Astrocyte (in vitro differentiated cells and primary cell): ENCODE measurements around the gene PPP6R2. TPM values are rescaled to one million over a fixed set of nuclear protein-coding genes. Genes with fewer than 3 reads are reported as not detected.
"Not testable (repeated sequence)": the region's sequence is repeated elsewhere in the genome, so short reads cannot be mapped to it uniquely, and the experiment has no call there.

Experiments used
- DNase-seq: peaks from one replicate; pipeline ENCODE4 v3.0.0-alpha.2; 2010; ENCODE audit warnings: low read depth
- FAIRE-seq: peaks from 2 replicates; lab custom pipeline; 2011; peaks lifted over from hg19 to GRCh38; lab: Jason Lieb, UNC
- H2AFZ ChIP-seq: 2 replicates; pipeline ENCODE4 v1.6.0; 2012; ENCODE audit warnings: low read depth, low read length, inconsistent platforms
- H3K27ac ChIP-seq: 2 replicates; pipeline ENCODE4 v1.5.1; 2011; ENCODE audit warnings: low read depth, low read length, inconsistent platforms
- H3K27me3 ChIP-seq: 2 replicates; pipeline ENCODE4 v1.6.0; 2011; ENCODE audit warnings: low read length, inconsistent platforms; ENCODE audit not compliant: insufficient read depth
- H3K36me3 ChIP-seq: 2 replicates; pipeline ENCODE4 v1.5.1; 2011; ENCODE audit warnings: low read length, inconsistent platforms; ENCODE audit not compliant: insufficient read depth
- H3K4me1 ChIP-seq: 2 replicates; pipeline ENCODE4 v1.5.1; 2011; ENCODE audit warnings: low read length, inconsistent platforms; ENCODE audit not compliant: insufficient read depth
- H3K4me2 ChIP-seq: 2 replicates; pipeline ENCODE4 v1.6.0; 2012; ENCODE audit warnings: low read length, inconsistent platforms
- H3K4me3 ChIP-seq: 2 replicates; pipeline ENCODE4 v1.5.1; 2011; ENCODE audit warnings: low read depth, mild to moderate bottlenecking, low read length, inconsistent platforms; ENCODE audit not compliant: insufficient read depth
- H3K79me2 ChIP-seq: 2 replicates; pipeline ENCODE4 v1.6.0; 2012; ENCODE audit warnings: mild to moderate bottlenecking, low read length, inconsistent platforms; ENCODE audit not compliant: insufficient read depth
- H3K9ac ChIP-seq: 2 replicates; pipeline ENCODE4 v1.6.0; 2012; ENCODE audit warnings: mild to moderate bottlenecking, low read length, inconsistent platforms
- H3K9me3 ChIP-seq: 2 replicates; pipeline ENCODE4 v1.5.1; 2012; ENCODE audit warnings: low read depth, mild to moderate bottlenecking, low read length, inconsistent platforms; ENCODE audit not compliant: insufficient read depth
- H4K20me1 ChIP-seq: 2 replicates; pipeline ENCODE4 v1.6.0; 2012; ENCODE audit warnings: low read length, inconsistent platforms; ENCODE audit not compliant: insufficient read depth
- H3K27ac Mint-ChIP-seq: one replicate; pipeline ENCODE4 v1.8.0; 2021; ENCODE audit warnings: mild to moderate bottlenecking, mixed read lengths; ENCODE audit not compliant: unreplicated experiment
- H3K27me3 Mint-ChIP-seq: one replicate; pipeline ENCODE4 v1.8.0; 2021; ENCODE audit warnings: low read depth, mixed read lengths; ENCODE audit not compliant: unreplicated experiment
- H3K36me3 Mint-ChIP-seq: one replicate; pipeline ENCODE4 v1.8.0; 2021; ENCODE audit warnings: low read depth, mixed read lengths; ENCODE audit not compliant: unreplicated experiment
- H3K4me1 Mint-ChIP-seq: one replicate; pipeline ENCODE4 v1.8.0; 2021; ENCODE audit warnings: low read depth, mixed read lengths; ENCODE audit not compliant: unreplicated experiment
- H3K4me3 Mint-ChIP-seq: one replicate; pipeline ENCODE4 v1.8.0; 2021; ENCODE audit warnings: mild to moderate bottlenecking, moderate library complexity, mixed read lengths; ENCODE audit not compliant: unreplicated experiment
- H3K9me3 Mint-ChIP-seq: one replicate; pipeline ENCODE4 v1.8.0; 2021; ENCODE audit warnings: mild to moderate bottlenecking, mixed read lengths; ENCODE audit not compliant: unreplicated experiment
- EZH2 ChIP-seq: IDR thresholded peaks from 2 replicates; pipeline ENCODE4 v1.6.1; 2012; ENCODE audit warnings: mild to moderate bottlenecking, low read length, inconsistent platforms; ENCODE audit not compliant: insufficient read depth
- total RNA-seq: library from RNA; stranded (reverse); gene quantifications from 2 replicates; pipeline ENCODE4 v1.2.1, GENCODE V29; 2021
- TF ChIP-seq, protein P1 (sequence below): IDR thresholded peaks from 2 replicates; pipeline ENCODE4 v1.5.1; 2011; ENCODE audit warnings: low read depth, mild to moderate bottlenecking, inconsistent platforms, low read length, moderate library complexity; ENCODE audit not compliant: insufficient read depth

PPP6R2 gene
- total RNA-seq, 1 donor from 2014 or later, result 48.3 TPM

DNA sequence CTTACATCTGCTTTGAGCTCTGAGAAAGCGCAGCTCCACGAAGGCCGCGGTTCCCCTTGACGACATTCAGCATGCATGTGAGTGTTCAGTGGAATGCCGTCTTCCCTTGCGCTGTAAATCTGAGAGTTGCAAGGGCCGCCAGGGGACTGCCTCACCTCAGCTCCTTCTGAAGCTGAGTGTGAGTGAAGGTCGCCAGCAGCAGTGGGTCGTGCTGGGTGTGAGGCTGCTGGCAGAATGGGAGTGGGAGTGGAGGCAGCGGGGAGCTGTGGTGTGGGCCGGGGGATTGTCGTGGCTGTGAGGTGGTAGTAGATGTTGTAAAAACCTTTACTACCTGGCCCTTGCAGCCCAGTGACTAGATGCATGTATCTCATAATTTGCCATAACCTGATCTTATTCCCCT is 65.2 kb downstream of the PPP6R2 start:
- peaks cover 20% of the 10 kb centered on the region for H3K36me3 Mint-ChIP-seq
- peaks cover 4% of the 10 kb centered on the region for H3K4me1 Mint-ChIP-seq
- H3K4me3 ChIP-seq, result no peak overlapping the region

DNA sequence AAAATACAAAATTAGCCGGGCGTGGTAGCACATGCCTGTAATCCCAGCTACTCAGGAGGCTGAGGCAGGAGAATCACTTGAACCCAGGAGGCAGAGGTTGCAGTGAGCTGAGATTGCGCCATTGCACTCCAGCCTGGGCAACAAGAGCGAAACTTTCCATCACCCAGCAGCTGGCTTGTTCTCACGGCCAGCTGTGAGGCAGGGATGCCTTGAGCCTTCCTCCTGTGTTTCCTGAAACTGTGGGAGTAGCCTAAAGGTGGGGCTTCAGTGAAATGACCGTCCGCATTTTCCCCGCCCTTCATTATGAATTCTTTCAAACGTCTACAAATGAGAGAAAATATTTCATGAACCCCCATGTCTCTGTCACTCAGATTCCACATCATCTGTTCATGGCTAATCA is 65.8 kb downstream of the PPP6R2 start:
- DNase-seq, result not testable (repeated sequence)

More for the DNA sequence above, 65.2 kb downstream of the PPP6R2 start:
- H3K9me3 ChIP-seq, result no peaks in the 10 kb centered on the region
- H3K27me3 ChIP-seq, result no peaks in the 10 kb centered on the region
- no peak overlapping the region for H2AFZ ChIP-seq
- TF ChIP-seq, protein P1, sequence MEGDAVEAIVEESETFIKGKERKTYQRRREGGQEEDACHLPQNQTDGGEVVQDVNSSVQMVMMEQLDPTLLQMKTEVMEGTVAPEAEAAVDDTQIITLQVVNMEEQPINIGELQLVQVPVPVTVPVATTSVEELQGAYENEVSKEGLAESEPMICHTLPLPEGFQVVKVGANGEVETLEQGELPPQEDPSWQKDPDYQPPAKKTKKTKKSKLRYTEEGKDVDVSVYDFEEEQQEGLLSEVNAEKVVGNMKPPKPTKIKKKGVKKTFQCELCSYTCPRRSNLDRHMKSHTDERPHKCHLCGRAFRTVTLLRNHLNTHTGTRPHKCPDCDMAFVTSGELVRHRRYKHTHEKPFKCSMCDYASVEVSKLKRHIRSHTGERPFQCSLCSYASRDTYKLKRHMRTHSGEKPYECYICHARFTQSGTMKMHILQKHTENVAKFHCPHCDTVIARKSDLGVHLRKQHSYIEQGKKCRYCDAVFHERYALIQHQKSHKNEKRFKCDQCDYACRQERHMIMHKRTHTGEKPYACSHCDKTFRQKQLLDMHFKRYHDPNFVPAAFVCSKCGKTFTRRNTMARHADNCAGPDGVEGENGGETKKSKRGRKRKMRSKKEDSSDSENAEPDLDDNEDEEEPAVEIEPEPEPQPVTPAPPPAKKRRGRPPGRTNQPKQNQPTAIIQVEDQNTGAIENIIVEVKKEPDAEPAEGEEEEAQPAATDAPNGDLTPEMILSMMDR, result no peak
- TF ChIP-seq EZH2, result no peak
- DNase-seq (no peak), FAIRE-seq (no peak)
- H3K27me3 Mint-ChIP-seq, result no peaks in the 10 kb centered on the region
- peaks cover 2% of the 10 kb centered on the region for H3K4me1 ChIP-seq
- no peak overlapping the region for H3K27ac ChIP-seq
- no peak overlapping the region for H3K4me2 ChIP-seq
- peaks cover 18% of the 10 kb centered on the region for H4K20me1 ChIP-seq
- no peaks in the 10 kb centered on the region for H3K9me3 Mint-ChIP-seq
- no peak overlapping the region for H3K27ac Mint-ChIP-seq
- no peak overlapping the region for H3K9ac ChIP-seq
- H3K79me2 ChIP-seq, result peaks cover 17% of the 10 kb centered on the region
- H3K4me3 Mint-ChIP-seq, result no peak overlapping the region
- H3K36me3 ChIP-seq, result peaks cover 10% of the 10 kb centered on the region

DNA sequence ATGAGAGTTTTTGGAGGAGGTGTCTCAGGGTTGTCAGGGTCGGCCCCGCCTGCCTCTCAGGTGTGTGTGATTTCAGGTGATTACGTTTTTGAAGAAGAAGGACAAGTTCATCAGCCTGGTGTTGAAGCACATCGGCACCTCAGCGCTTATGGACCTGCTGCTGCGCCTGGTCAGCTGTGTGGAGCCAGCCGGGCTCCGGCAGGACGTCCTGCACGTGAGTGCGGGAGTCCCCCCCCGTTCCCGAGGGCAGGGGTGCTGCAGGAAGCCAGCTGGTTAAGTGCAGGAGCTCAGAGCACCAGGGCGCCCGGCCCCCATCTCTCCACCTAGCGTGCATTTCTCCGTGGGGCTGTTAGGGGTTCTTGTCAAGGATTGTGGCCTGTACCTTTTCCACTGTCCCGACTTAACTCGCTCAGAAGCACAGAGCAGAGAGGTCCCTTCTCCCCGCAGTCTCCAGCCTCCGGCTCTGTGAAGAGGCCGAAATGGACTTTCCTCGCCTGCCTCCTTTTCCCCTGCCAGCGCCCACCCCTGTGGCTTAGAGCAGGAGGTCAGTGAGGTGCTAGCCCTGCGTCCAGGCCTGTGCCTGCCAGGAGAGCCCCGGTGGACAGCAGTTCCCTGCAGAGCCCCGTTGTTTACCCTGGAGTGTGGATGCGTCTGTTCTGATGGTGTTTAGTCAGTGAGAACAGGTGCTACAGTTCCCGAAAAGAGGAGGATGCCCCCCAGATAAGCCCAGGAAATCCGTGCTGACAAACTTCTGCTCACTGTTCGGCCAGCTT is 71.5 kb downstream of the PPP6R2 start:
- no peak overlapping the region for H3K4me2 ChIP-seq
- no peaks in the 10 kb centered on the region for H3K27me3 ChIP-seq
- H3K27me3 Mint-ChIP-seq, result no peaks in the 10 kb centered on the region
- DNase-seq (no peak), FAIRE-seq (no peak)
- no peak overlapping the region for H3K27ac ChIP-seq
- H3K36me3 Mint-ChIP-seq, result peaks cover 13% of the 10 kb centered on the region
- H2AFZ ChIP-seq, result no peak overlapping the region
- H3K27ac Mint-ChIP-seq, result no peak overlapping the region
- no peaks in the 10 kb centered on the region for H3K4me1 ChIP-seq
- peaks cover 8% of the 10 kb centered on the region for H4K20me1 ChIP-seq
- H3K36me3 ChIP-seq, result peaks cover 28% of the 10 kb centered on the region
- no peak overlapping the region for H3K9ac ChIP-seq
- no peaks in the 10 kb centered on the region for H3K9me3 ChIP-seq
- H3K9me3 Mint-ChIP-seq, result no peaks in the 10 kb centered on the region
- TF ChIP-seq EZH2, result no peak
- TF ChIP-seq, protein P1, result no peak
- H3K79me2 ChIP-seq, result no peaks in the 10 kb centered on the region
- H3K4me3 Mint-ChIP-seq, result no peak overlapping the region
- no peak overlapping the region for H3K4me3 ChIP-seq
- H3K4me1 Mint-ChIP-seq, result peaks cover 3% of the 10 kb centered on the region

More for the DNA sequence above, 65.8 kb downstream of the PPP6R2 start:
- not testable (repeated sequence) for H3K4me1 ChIP-seq, H3K9me3 ChIP-seq, H3K27me3 Mint-ChIP-seq, H3K4me3 ChIP-seq, H3K9ac ChIP-seq, H2AFZ ChIP-seq, H3K27ac Mint-ChIP-seq, H3K4me1 Mint-ChIP-seq, FAIRE-seq, H3K9me3 Mint-ChIP-seq, H3K36me3 ChIP-seq, H3K4me2 ChIP-seq, H3K27ac ChIP-seq, H3K27me3 ChIP-seq, H3K4me3 Mint-ChIP-seq
- peaks cover 10% of the 10 kb centered on the region for H3K79me2 ChIP-seq
- peaks cover 19% of the 10 kb centered on the region for H3K36me3 Mint-ChIP-seq
- peaks cover 19% of the 10 kb centered on the region for H4K20me1 ChIP-seq
